Subcutaneous adipose tissue (tissue), 4 donors: ENCODE results near the gene SIM2. TPM values are rescaled to one million over a fixed set of nuclear protein-coding genes. Genes with fewer than 3 reads are reported as not detected.

ENCODE experiments used
- CTCF ChIP-seq: fragments of 450-650 bp; IDR thresholded peaks from one replicate; pipeline ENCODE4 v1.5.1; 2016; ENCODE audit warnings: low read depth, mild to moderate bottlenecking, control low read depth, antibody characterized with exemption, moderate library complexity
- total RNA-seq, 4 donors: library from RNA; depleted of rRNA; stranded (reverse); fragments of >200 nt; gene quantifications; one replicate each; pipeline ENCODE4 v1.1.0, GENCODE V29; 2016

Gene SIM2
- total RNA-seq, 4 donors from 2014 or later: not detected

GRCh38 chr21:36735201-36735515 is 36.2 kb downstream of the SIM2 start:
- no peak for TF ChIP-seq CTCF

- TF ChIP-seq CTCF: no peak
Measured at GRCh38 chr21:36735724-36736320, 36.9 kb downstream of the SIM2 start.

- no peak for TF ChIP-seq CTCF
Measured at GRCh38 chr21:36738489-36739126, 39.7 kb downstream of the SIM2 start.

- no peak for TF ChIP-seq CTCF
Measured at GRCh38 chr21:36741506-36741905, 42.6 kb downstream of the SIM2 start.

DNA sequence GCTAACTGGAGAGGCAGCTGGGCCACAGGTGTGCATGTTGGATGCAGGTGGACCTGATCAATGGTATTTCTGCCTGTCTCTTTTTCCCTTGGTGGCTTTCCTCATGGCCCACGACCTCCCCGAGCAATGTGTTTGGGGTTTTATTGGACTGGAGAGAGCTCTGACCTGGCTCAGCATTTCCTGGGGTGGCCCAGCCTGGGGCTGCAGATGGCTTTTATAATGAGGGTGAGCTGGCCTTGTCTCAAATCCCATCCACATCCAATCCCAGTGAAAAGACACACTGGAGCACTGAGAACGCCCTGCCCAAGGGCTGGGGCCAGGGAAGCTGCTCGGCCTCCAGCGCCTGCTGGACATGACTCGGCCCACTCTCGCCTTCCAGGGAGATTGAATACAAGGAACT is 44.1 kb downstream of the SIM2 start:
- TF ChIP-seq CTCF: no peak

DNA sequence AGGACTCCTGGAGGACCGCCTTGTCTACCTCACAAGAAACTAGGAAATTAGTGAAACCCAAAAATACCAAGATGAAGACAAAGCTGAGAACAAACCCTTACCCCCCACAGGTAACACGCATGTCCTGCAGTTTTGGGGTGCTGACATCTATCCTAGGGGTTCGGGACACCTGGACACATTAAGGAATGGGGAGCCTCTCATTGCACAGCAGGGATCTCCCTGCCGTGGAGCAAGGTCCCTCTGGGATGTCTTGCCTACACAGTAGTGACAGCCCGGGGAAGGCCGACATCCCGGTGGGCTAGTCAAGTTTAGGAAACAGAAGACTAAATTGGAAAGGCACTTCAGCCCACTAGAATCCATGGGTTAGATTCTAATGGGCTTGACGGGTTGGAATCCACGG is 44.5 kb downstream of the SIM2 start:
- no peak for TF ChIP-seq CTCF

DNA sequence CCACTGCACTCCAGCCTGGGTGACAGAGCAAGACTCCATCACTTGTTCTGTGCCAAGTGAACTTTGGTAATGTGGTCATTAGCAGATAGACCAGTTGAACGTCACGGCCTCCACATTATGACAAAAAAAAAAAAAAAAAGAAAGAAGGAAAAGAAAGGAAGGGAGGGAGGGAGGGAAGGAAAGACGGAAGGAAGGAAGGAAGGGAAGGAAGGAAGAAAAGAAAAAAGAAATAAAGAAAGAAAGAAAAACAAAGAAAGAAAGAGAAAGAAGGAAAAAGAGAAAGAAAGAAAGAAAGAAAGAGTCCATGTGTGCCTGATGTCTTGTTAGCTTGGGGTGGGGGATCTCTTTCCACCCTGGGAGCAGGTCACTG is 45.3 kb downstream of the SIM2 start:
- TF ChIP-seq CTCF: no peak
